Activated CD4-positive, alpha-beta memory T cell treated with anti-CD3 and anti-CD28 coated beads, Interleukin-2, amount 10 ng/mL, durations not matched to agents 7 days and 5 days (primary cell): Measurements from ENCODE around the gene KIAA0319L. TPM values are rescaled to one million over a fixed set of nuclear protein-coding genes. Genes with fewer than 3 reads are reported as not detected.
"Not testable (repeated sequence)": the region's sequence is repeated elsewhere in the genome, so short reads cannot be mapped to it uniquely, and the experiment has no call there.

Experiments
- CTCF ChIA-PET: fragments of 350-600 bp; sonication (Branson Sonifier 250); formaldehyde crosslinking; loops from one replicate; lab custom pipeline; 2021; ENCODE audit warnings: antibody characterized with exemption, inconsistent platforms; lab: Charles Lee
- POLR2A ChIA-PET: fragments of 350-600 bp; sonication (Branson Sonifier 250); formaldehyde crosslinking; loops from one replicate; lab custom pipeline; 2021; ENCODE audit warnings: antibody characterized with exemption; lab: Charles Lee
- DNase-seq: peaks from one replicate; pipeline ENCODE4 v3.0.0-alpha.2; 2020
- H3K27ac Mint-ChIP-seq: one replicate; pipeline ENCODE4 v1.8.0; 2021; ENCODE audit warnings: mild to moderate bottlenecking, mixed read lengths
- H3K27me3 Mint-ChIP-seq: one replicate; pipeline ENCODE4 v1.8.0; 2021; ENCODE audit warnings: mixed read lengths
- H3K36me3 Mint-ChIP-seq: one replicate; pipeline ENCODE4 v1.8.0; 2021; ENCODE audit warnings: low read depth, mixed read lengths
- H3K4me1 Mint-ChIP-seq: one replicate; pipeline ENCODE4 v1.8.0; 2021; ENCODE audit warnings: mixed read lengths
- H3K4me3 Mint-ChIP-seq: one replicate; pipeline ENCODE4 v1.8.0; 2021; ENCODE audit warnings: mild to moderate bottlenecking, mixed read lengths
- H3K9me3 Mint-ChIP-seq: one replicate; pipeline ENCODE4 v1.8.0; 2021; ENCODE audit warnings: mixed read lengths
- total RNA-seq, 2 experiments: library from RNA; stranded (reverse); gene quantifications; one replicate each; pipeline ENCODE4 v1.2.3, GENCODE V29; 2021

Gene KIAA0319L
- total RNA-seq, 2 experiments from 2014 or later: 48.4 to 53.2 TPM

DNA sequence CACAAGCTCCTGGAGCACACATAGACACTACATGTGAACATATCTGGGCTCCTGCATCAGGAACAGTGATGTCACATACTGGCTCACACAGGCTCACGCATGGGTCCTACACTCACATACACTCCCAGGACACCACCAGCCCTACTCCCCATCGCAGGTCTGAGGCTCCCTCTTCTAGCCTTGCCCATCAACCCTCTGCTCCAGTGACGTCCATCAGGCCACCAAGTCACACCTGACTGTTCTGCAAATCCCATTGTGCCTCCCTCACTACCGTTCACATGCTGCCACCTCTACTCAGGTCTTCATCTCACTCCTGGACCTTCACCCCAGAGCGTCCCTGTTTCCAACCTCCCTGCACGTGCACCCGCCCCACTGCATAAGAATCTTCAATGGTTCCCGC lies 34.0 kb upstream of the KIAA0319L start:
- POLR2A ChIA-PET: no interaction called here
- no peak overlapping the region for H3K27ac Mint-ChIP-seq

DNA sequence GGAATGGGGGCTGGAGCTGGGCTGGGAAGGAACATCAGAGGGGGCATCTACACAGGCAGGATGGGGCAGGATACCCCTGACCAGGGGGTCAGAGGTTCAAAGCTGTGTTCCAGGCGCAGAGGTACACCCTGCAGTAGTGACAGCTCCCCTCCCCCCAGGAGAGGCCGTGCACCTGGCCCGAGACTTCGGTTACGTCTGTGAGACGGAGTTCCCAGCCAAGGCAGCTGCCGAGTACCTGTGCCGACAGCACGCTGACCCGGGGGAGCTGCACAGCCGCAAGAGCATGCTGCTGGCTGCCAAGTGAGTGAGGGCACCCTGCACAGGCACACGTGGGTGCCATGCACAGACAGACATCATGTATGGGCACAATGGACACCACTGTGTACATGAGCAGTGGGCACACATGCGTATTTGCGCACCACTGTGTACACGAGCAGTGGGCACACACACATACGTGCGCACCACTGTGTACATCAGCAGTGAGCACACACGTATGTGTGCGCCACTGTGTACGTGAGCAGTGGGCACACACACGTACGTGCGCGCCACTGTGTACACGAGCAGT lies 33.4 kb upstream of the KIAA0319L start:
- POLR2A ChIA-PET: no interaction called here
- Mint-ChIP-seq H3K4me3 (no peak overlapping the region), H3K4me1 (peaks cover 8% of the 10 kb centered on the region), H3K9me3 (no peaks in the 10 kb centered on the region), H3K27ac (no peak overlapping the region), H3K27me3 (no peaks in the 10 kb centered on the region), H3K36me3 (peaks cover 3% of the 10 kb centered on the region)
- CTCF ChIA-PET: no interaction called here
- no peak for DNase-seq

More for the DNA sequence above, 34.0 kb upstream of the KIAA0319L start:
- H3K27me3 Mint-ChIP-seq: no peaks in the 10 kb centered on the region
- H3K4me3 Mint-ChIP-seq: no peak overlapping the region
- H3K9me3 Mint-ChIP-seq: no peaks in the 10 kb centered on the region
- no peak for DNase-seq
- peaks cover 9% of the 10 kb centered on the region for H3K36me3 Mint-ChIP-seq
- H3K4me1 Mint-ChIP-seq: peaks cover 8% of the 10 kb centered on the region
- CTCF ChIA-PET: no interaction called here

DNA sequence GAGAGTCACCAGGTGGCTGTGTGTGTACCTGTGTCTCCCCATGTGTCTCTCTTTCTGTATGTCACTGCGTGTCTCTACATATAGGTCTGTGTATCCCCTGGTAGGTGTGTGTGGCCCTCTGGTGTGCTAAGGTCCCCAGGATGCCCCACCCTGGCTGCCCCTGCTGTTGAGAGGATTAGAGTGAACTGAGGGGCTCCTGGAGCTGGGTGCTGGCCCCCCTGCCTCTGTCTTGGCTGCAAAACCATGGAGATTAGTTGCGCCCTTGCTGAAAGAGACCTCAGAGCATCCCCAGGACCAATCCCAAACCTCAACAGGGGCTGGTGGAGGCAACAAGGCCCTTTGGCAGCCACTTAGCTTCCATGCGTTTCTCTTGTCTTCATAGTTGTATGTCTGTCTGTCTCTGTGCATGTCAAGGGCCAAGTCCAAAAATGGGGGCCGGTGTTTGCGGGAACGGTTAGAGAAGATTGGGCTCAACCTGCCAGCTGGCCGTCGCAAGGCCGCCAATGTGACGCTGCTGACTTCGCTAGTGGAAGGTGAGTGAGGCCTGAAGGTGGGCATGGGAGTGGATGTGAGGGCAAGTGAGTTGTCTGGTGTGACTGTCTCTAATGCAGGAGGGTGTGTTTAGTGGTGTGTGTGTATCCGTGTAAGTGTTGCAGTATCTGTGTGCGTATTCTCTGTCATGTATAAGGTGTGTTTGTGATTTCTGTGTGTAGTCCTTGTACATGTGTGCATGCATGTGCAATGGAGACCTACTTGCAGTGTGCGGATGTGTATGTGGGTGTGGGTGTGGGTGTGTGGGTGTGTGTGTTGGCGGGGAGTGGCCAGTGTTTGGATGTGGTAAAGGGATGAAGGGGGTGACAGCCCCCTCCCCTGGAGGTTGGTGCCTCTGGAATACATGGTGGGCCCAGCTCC lies 32.6 kb upstream of the KIAA0319L start:
- no peaks in the 10 kb centered on the region for H3K9me3 Mint-ChIP-seq
- H3K4me3 Mint-ChIP-seq: no peak overlapping the region
- peaks cover 3% of the 10 kb centered on the region for H3K36me3 Mint-ChIP-seq
- ChIA-PET CTCF (interaction anchor here (1.3 kb wide), 1 partner anchor 125 kb away, joined by 3 read pairs; no protein-coding TSS in a partner anchor), POLR2A (interaction anchor here (1.1 kb wide), 1 partner anchor 10 kb away, joined by 3 read pairs; no protein-coding TSS in a partner anchor)
- DNase-seq: no peak
- no peak overlapping the region for H3K27ac Mint-ChIP-seq
- H3K4me1 Mint-ChIP-seq: peaks cover 8% of the 10 kb centered on the region
- no peaks in the 10 kb centered on the region for H3K27me3 Mint-ChIP-seq

DNA sequence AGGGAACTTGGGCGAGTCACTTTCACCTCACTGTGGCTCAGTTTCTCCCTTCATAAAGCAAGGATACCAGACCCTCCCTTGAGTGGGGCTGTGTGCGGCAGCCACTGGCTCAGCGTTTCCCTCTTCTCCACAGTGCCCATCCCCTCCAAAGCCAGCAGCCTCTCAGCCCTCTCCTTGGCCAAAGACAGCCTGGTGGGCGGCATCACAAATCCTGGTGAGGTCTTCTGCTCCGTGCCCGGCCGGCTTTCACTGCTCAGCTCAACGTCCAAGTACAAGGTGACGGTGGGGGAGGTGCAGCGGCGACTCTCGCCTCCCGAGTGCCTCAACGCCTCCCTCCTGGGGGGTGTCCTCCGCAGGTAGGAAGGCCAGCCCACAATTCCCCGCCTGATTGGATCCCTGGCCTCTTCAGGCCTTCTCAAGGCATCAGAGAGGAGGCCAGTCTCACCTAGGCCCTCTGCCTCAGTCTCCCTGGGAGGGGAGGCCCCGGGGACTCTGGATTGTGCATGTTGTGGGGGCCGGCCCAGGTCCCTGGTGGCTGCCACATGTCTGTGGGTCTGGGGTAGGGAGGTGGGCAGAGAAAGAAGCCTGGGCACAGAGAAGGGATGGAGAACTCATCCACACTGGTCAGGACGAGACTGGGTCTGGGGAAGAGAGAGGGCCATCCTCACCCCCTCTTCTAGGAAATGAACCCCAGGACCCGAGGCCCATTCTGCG lies 31.2 kb upstream of the KIAA0319L start:
- ChIA-PET POLR2A (interaction anchor here (1.1 kb wide), 2 partner anchors 9 to 11 kb away, joined by 3 read pairs; no protein-coding TSS in a partner anchor), CTCF (no interaction called here)
- Mint-ChIP-seq H3K9me3 (no peaks in the 10 kb centered on the region), H3K27ac (no peak overlapping the region), H3K4me3 (no peak overlapping the region), H3K36me3 (peaks cover 3% of the 10 kb centered on the region), H3K27me3 (no peaks in the 10 kb centered on the region), H3K4me1 (peaks cover 5% of the 10 kb centered on the region)
- DNase-seq: no peak

DNA sequence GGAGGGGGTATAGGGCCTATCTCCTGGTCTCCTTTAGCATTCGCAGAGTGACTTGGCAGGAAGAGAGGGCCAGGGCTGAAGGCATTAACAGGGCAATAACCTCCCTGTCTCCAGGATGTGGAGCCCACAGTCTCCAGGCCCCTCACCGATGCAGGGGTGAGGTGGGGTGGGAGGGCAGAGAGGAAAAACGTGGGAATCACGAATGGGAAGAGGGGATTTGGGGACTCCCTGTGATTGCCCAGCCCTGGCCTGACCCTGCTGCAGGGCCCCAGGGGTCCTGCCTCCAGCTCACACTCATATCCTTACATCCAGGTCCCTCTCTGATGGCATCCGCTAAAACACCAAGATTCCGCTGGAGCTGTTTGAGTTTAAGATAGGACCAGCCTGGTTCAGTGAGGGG lies 30.5 kb upstream of the KIAA0319L start:
- Mint-ChIP-seq H3K4me1 (peaks cover under 1% of the 10 kb centered on the region), H3K9me3 (no peaks in the 10 kb centered on the region), H3K27me3 (no peaks in the 10 kb centered on the region), H3K27ac (no peak overlapping the region), H3K36me3 (peaks cover 3% of the 10 kb centered on the region), H3K4me3 (no peak overlapping the region)
- no peak for DNase-seq
- ChIA-PET CTCF (no interaction called here), POLR2A (interaction anchor here (1.1 kb wide), 1 partner anchor 10 kb away, joined by 3 read pairs; no protein-coding TSS in a partner anchor)

DNA sequence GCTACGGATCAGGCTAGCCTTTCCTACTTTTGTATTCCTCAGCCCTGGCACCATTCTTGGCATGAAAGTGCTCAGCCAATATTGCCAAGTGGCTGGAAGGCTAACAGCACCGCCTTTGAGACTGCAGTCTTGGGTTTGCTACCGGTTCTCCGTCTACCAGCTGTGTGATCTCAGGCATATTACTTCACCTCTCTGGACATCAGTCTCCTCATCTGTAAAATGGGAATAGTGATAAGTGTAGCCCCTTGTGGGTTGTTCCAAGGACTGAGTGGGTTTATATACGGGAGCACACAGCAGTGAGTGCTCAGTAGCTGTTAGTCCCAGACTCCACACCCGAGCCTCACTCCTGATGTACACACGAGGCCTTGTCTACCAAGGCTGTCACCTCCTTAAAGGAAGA lies 29.6 kb upstream of the KIAA0319L start:
- Mint-ChIP-seq H3K9me3 (no peaks in the 10 kb centered on the region), H3K27ac (no peak overlapping the region), H3K4me1 (no peaks in the 10 kb centered on the region), H3K36me3 (peaks cover 3% of the 10 kb centered on the region), H3K27me3 (no peaks in the 10 kb centered on the region), H3K4me3 (no peak overlapping the region)
- DNase-seq: no peak
- ChIA-PET POLR2A (interaction anchor here (1.0 kb wide), 1 partner anchor 183 kb away, joined by 3 read pairs; the partner anchor contains the start of gene CLSPN), CTCF (no interaction called here)

DNA sequence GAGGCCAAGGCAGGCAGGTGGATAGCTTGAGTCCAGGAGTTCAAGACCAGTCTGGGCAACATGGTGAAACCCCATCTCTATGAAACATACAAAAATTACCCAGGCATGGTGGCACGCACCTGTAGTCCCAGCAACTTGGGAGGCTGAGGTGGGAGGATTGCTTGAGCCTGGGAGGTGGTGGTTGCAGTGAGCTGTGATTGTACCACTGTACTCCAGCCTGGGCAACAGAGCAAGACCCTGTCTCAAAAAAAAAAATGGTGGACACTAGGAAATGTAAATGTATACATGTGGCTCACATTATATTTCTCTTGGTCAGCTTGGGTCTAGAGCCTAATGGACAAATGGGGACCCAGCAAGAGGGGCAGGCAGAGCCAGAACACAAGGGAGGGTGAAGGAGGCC lies 28.6 kb upstream of the KIAA0319L start:
- H3K27me3 Mint-ChIP-seq, H3K4me1 Mint-ChIP-seq, H3K4me3 Mint-ChIP-seq, H3K36me3 Mint-ChIP-seq, CTCF ChIA-PET, H3K27ac Mint-ChIP-seq, DNase-seq, H3K9me3 Mint-ChIP-seq: not testable (repeated sequence)
- POLR2A ChIA-PET: interaction anchor here (0.9 to 1.5 kb wide), 3 partner anchors 8 to 184 kb away, joined by 3 read pairs; partner anchors contain the start of genes CLSPN and TFAP2E

DNA sequence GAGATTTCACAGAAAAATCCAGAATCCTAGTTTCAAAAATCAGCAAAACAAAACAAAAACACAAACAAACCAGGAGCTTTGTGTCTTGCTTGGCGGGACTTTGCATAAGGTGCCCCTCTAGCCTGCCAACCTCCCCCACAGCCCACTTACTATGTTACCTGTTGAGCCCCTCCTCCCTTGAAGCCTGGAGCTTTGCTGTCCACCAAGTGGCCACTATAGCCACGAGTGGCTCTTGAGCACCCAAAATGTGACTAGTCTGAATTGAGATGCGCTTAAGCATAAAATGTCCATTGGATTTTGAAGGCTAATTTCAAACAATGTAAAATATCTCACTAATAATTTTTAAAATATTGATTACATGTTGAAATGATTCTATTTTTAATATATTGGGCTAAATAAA lies 28.1 kb upstream of the KIAA0319L start:
- H3K4me1 Mint-ChIP-seq: no peaks in the 10 kb centered on the region
- ChIA-PET POLR2A (interaction anchor here (0.9 to 1.5 kb wide), 2 partner anchors 8 to 11 kb away, joined by 3 read pairs; partner anchors contain the start of gene TFAP2E), CTCF (no interaction called here)
- no peaks in the 10 kb centered on the region for H3K36me3 Mint-ChIP-seq
- H3K27ac Mint-ChIP-seq: no peak overlapping the region
- no peaks in the 10 kb centered on the region for H3K9me3 Mint-ChIP-seq
- H3K4me3 Mint-ChIP-seq: no peak overlapping the region
- H3K27me3 Mint-ChIP-seq: no peaks in the 10 kb centered on the region
- DNase-seq: no peak

DNA sequence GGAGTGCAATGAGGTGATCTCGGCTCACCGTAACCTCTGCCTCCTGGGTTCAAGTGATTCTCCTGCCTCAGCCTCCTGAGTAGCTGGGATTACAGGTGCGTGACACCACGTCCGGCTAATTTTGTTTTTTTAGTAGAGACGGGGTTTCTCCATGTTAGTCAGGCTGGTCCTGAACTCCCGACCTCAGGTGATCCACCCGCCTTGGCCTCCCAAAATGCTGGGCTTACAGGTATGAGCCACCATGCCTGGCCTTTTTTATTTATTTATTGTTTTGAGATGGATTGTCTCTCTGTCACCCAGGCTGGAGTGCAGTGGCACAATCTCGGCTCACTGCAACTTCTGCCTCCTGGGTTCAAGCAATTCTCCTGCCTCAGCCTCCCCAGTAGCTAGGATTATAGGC lies 24.4 kb upstream of the KIAA0319L start:
- H3K27me3 Mint-ChIP-seq, POLR2A ChIA-PET, H3K4me3 Mint-ChIP-seq, H3K9me3 Mint-ChIP-seq, DNase-seq, H3K36me3 Mint-ChIP-seq, H3K27ac Mint-ChIP-seq: not testable (repeated sequence)
- CTCF ChIA-PET: interaction anchor here (1.2 to 1.5 kb wide), 2 partner anchors 134 to 193 kb away, joined by 3 to 4 read pairs; no protein-coding TSS in a partner anchor
- H3K4me1 Mint-ChIP-seq: peaks cover 15% of the 10 kb centered on the region

DNA sequence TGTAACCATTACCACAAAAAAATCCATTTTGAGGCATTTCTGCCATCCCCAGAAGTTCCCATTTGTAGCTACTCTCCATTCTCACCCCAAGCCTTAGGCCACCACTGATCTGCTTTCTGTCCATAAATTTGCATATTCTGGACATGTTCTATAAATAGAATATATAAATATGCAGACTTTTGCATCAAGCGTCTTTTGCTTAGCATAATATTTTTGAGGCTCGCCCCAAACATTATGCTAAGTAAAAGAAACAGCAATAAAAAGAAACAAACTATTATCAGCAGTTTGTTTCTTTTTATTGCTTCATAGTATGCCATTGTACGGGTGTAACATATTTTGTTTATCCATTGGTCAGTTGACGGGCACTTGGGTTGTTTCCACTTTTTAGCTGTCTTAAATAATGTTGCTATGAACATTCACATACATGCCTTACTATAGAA lies 23.8 kb upstream of the KIAA0319L start:
- no peak overlapping the region for H3K27ac Mint-ChIP-seq
- H3K9me3 Mint-ChIP-seq: no peaks in the 10 kb centered on the region
- ChIA-PET POLR2A (no interaction called here), CTCF (interaction anchor here (0.5 to 1.5 kb wide), 3 partner anchors 134 to 194 kb away, joined by 3 to 4 read pairs (median 4); no protein-coding TSS in a partner anchor)
- no peak for DNase-seq
- H3K27me3 Mint-ChIP-seq: peaks cover 4% of the 10 kb centered on the region
- peaks cover 2% of the 10 kb centered on the region for H3K36me3 Mint-ChIP-seq
- no peak overlapping the region for H3K4me3 Mint-ChIP-seq
- peaks cover 21% of the 10 kb centered on the region for H3K4me1 Mint-ChIP-seq

DNA sequence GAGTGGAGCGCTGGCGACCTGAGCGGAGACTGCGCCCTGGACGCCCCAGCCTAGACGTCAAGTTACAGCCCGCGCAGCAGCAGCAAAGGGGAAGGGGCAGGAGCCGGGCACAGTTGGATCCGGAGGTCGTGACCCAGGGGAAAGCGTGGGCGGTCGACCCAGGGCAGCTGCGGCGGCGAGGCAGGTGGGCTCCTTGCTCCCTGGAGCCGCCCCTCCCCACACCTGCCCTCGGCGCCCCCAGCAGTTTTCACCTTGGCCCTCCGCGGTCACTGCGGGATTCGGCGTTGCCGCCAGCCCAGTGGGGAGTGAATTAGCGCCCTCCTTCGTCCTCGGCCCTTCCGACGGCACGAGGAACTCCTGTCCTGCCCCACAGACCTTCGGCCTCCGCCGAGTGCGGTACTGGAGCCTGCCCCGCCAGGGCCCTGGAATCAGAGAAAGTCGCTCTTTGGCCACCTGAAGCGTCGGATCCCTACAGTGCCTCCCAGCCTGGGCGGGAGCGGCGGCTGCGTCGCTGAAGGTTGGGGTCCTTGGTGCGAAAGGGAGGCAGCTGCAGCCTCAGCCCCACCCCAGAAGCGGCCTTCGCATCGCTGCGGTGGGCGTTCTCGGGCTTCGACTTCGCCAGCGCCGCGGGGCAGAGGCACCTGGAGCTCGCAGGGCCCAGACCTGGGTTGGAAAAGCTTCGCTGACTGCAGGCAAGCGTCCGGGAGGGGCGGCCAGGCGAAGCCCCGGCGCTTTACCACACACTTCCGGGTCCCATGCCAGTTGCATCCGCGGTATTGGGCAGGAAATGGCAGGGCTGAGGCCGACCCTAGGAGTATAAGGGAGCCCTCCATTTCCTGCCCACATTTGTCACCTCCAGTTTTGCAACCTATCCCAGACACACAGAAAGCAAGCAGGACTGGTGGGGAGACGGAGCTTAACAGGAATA lies 20.1 kb upstream of the KIAA0319L start:
- Mint-ChIP-seq H3K27ac (peak overlapping the region; percentile 79), H3K36me3 (peaks cover 6% of the 10 kb centered on the region), H3K9me3 (no peaks in the 10 kb centered on the region), H3K27me3 (peaks cover 21% of the 10 kb centered on the region), H3K4me1 (peaks cover 32% of the 10 kb centered on the region), H3K4me3 (peak overlapping the region; percentile 80)
- ChIA-PET POLR2A (interaction anchor here (0.6 to 2.4 kb wide), 19 partner anchors 8 to 202 kb away, joined by 3 to 25 read pairs (median 5); partner anchors contain the start of genes CLSPN, KIAA0319L and NCDN), CTCF (interaction anchor here (0.6 to 2.9 kb wide), 8 partner anchors 9 to 381 kb away, joined by 3 to 19 read pairs (median 4); no protein-coding TSS in a partner anchor)
- peak; percentile 84 for DNase-seq
